ENCODE results near the gene AP5M1. TPM values are rescaled to one million over a fixed set of nuclear protein-coding genes. Genes with fewer than 3 reads are reported as not detected.

The AP5M1 gene
- total RNA-seq, 4 donors from 2014 or later, result 37.8 to 51.8 (median 44.6) TPM

DNA sequence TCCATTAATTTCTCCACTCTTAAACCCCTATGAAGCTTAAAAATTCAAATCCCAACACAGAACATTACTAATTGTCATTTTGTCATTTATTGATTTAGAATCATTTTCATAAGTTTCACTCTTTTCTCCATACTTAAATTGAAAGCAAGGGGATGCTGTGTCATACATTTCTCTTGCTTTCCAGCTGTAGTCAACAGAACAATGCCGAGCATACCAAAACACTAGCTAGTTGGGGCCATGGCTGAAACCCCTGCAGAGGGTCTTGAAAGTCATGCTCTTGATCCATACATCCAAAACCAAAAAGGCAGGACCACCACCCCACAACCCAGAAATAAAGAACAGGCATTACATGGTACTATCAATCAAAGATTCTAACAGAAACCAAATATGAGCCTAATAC lies 9.1 kb upstream of the AP5M1 start:
- DNase-seq, result no peak
- 95 to 100% methylated on average over 1 of the region's 1 CpG for WGBS, 2 donors
- intact Hi-C loops (cut with DNase I), result no loop called here
- Histone ChIP-seq H3K9me3 (no peaks in the 10 kb centered on the region), H3K27me3 (no peaks in the 10 kb centered on the region), H3K4me3 (replicated peaks in 1 of 3) (no peak overlapping the region), H3K27ac (no peak overlapping the region), H3K36me3 (no peaks in the 10 kb centered on the region), H3K4me1 (no peaks in the 10 kb centered on the region)
- TF ChIP-seq, protein P1, sequence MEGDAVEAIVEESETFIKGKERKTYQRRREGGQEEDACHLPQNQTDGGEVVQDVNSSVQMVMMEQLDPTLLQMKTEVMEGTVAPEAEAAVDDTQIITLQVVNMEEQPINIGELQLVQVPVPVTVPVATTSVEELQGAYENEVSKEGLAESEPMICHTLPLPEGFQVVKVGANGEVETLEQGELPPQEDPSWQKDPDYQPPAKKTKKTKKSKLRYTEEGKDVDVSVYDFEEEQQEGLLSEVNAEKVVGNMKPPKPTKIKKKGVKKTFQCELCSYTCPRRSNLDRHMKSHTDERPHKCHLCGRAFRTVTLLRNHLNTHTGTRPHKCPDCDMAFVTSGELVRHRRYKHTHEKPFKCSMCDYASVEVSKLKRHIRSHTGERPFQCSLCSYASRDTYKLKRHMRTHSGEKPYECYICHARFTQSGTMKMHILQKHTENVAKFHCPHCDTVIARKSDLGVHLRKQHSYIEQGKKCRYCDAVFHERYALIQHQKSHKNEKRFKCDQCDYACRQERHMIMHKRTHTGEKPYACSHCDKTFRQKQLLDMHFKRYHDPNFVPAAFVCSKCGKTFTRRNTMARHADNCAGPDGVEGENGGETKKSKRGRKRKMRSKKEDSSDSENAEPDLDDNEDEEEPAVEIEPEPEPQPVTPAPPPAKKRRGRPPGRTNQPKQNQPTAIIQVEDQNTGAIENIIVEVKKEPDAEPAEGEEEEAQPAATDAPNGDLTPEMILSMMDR (IDR thresholded peaks at IDR 0.05), result no peak
- TF ChIP-seq POLR2A (IDR thresholded peaks at IDR 0.05), result no peak

DNA sequence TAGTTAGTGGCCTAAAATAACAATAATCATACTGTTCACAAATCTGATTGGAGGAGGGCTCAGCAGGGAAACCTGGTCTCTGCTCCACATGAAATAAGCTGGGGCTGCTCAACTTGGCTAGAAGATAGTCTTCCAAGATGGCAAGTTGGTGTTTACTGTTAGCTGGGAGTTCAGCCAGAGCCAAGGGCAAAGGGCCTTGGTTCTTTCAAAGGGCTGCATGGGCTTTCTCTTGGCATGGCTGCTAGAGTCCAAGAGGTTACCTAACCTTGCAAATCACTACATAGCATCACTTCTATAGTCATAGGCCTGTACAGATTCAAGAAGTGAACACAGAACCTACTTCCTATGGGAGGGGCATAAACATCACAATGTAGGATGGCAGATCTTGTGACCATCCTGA lies 7.2 kb upstream of the AP5M1 start:
- Histone ChIP-seq H3K4me1 (peaks cover 4 to 9% of the 10 kb centered on the region in 2 donors), H3K4me3 (replicated peaks in 1 of 3) (no peak overlapping the region), H3K36me3 (no peaks in the 10 kb centered on the region), H3K9me3 (no peaks in the 10 kb centered on the region), H3K27me3 (no peaks in the 10 kb centered on the region), H3K27ac (no peak overlapping the region)
- DNase-seq, result no peak
- intact Hi-C loops (cut with DNase I), result no loop called here
- TF ChIP-seq POLR2A (IDR thresholded peaks at IDR 0.05), result no peak

DNA sequence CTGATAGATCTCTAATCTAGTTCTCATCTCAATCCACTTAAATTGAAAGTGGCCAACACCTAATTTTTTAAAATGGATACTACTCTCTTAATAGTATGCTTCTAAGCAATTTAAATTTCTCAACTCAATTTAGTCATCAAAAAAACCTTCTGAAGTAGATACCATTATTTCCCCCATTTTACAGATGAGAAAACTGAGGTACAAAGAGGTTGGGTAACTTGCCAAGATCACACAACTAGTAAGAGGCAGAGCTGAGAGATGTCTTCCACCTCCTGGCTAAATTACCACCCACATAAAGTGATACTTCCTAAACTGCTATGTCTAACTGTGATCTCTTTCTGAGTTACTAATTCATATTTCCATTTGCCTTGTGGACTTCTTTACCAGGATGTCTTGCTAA lies 6.7 kb upstream of the AP5M1 start:
- intact Hi-C loops (cut with DNase I), result no loop called here
- no peak overlapping the region for H3K4me3 ChIP-seq (replicated peaks in 1 of 3)
- TF ChIP-seq, protein P1 (IDR thresholded peaks at IDR 0.05), result no peak
- no peak for TF ChIP-seq POLR2A (IDR thresholded peaks at IDR 0.05)
- H3K36me3 ChIP-seq, result no peaks in the 10 kb centered on the region
- H3K27ac ChIP-seq, result no peak overlapping the region
- H3K9me3 ChIP-seq, result no peaks in the 10 kb centered on the region
- H3K4me1 ChIP-seq, result peaks cover 9% of the 10 kb centered on the region in 2 donors
- no peak for DNase-seq
- H3K27me3 ChIP-seq, result no peaks in the 10 kb centered on the region

DNA sequence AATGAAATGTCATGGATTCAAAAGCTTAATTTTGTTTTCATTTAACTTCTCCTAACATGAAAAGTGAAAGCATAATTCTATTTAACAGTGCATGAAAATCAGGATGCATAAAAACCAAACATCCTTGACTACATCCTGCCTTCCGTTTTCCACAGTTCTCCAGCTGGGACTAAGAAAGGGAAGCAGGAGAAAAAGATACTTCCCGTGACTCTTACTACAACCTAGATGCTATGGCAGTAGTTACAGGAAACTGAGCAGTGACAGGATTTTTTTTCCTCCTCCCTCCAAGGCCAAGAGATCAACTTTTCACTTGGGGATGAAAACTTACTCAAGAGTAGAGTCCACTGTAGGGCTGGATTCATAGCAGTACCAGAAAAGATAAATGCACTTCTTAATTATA lies 2.7 kb upstream of the AP5M1 start:
- no peak for TF ChIP-seq POLR2A (IDR thresholded peaks at IDR 0.05)
- TF ChIP-seq, protein P1 (IDR thresholded peaks at IDR 0.05), result no peak

DNA sequence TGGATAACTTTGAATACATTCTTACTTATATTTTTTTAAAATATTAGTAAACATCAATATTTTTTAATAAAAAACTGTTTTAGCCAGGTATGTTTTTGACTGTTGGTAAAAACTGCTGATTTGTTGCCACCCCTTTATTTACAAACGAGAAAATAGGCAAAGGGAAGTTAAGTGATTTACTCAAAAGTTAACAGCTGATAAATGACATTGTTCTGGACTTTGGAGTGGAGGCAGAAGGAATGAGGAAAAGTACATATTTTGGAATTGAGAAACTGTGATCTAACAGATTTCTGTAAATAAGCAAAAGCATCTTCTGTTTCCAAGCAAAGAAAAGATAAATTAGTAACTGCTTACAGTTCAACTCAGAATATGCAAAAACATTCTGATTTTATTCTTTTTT lies 4.5 kb downstream of the AP5M1 start:
- intact Hi-C loops (cut with DNase I), result no loop called here
- Histone ChIP-seq H3K27ac (no peak overlapping the region), H3K4me3 (replicated peaks in 1 of 3) (no peak overlapping the region), H3K9me3 (no peaks in the 10 kb centered on the region), H3K36me3 (peaks cover 2 to 4% of the 10 kb centered on the region in 2 donors), H3K4me1 (peaks cover 16 to 17% of the 10 kb centered on the region in 2 donors), H3K27me3 (no peaks in the 10 kb centered on the region)
- TF ChIP-seq, protein P1 (IDR thresholded peaks at IDR 0.05), result no peak
- no peak for TF ChIP-seq POLR2A (IDR thresholded peaks at IDR 0.05)
- 93 to 99% methylated on average over 1 of the region's 1 CpG for WGBS, 2 donors
- DNase-seq, result no peak

More for the DNA sequence above, 2.7 kb upstream of the AP5M1 start:
- intact Hi-C loops (cut with DNase I), result no loop called here
- no peak overlapping the region for H3K4me3 ChIP-seq (replicated peaks in 1 of 3)
- H3K9me3 ChIP-seq, result no peaks in the 10 kb centered on the region
- WGBS, 2 donors, result 45 to 53% methylated on average over 2 of the region's 2 CpGs
- no peak for DNase-seq
- H3K36me3 ChIP-seq, result no peaks in the 10 kb centered on the region
- H3K4me1 ChIP-seq, result peaks cover 24 to 27% of the 10 kb centered on the region in 2 donors
- no peak overlapping the region for H3K27ac ChIP-seq
- H3K27me3 ChIP-seq, result no peaks in the 10 kb centered on the region

DNA sequence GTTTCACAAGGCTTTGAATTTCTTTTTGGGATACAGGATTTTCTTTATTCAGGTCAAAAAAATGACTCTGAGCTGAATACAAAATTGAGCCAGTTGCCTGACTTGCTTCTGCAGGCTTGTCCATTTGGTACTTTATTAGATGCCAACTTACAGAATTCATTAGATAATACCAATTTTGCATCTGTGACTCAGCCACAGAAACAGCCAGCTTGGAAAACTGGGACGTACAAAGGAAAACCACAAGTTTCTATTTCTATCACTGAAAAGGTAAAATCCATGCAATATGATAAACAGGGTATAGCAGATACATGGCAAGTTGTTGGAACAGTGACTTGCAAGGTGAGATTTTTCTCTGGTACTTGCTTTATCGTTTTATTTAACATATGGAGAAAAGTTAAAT lies 5.8 kb downstream of the AP5M1 start:
- no peak for TF ChIP-seq POLR2A (IDR thresholded peaks at IDR 0.05)
- TF ChIP-seq, protein P1 (IDR thresholded peaks at IDR 0.05), result no peak
- no peak overlapping the region for H3K4me3 ChIP-seq (replicated peaks in 1 of 3)
- H3K36me3 ChIP-seq, result peaks cover 2 to 4% of the 10 kb centered on the region in 2 donors
- DNase-seq, result no peak
- WGBS, 2 donors, result 91 to 96% methylated on average over 2 of the region's 2 CpGs
- no peaks in the 10 kb centered on the region for H3K9me3 ChIP-seq
- H3K4me1 ChIP-seq, result peaks cover 16 to 17% of the 10 kb centered on the region in 2 donors
- no peak overlapping the region for H3K27ac ChIP-seq
- intact Hi-C loops (cut with DNase I), result no loop called here
- no peaks in the 10 kb centered on the region for H3K27me3 ChIP-seq
